Choroid plexus epithelial cell (primary cell): Measurements from ENCODE around the gene RAB29.

ENCODE experiments used
- DNase-seq: peaks from one replicate; pipeline ENCODE4 v3.0.0-alpha.2; 2010; ENCODE audit warnings: low read depth
- H3K4me3 ChIP-seq: 2 replicates; pipeline ENCODE4 v1.5.1; 2011; ENCODE audit warnings: low read depth, mild to moderate bottlenecking, control low read depth, low read length, moderate library complexity
- TF ChIP-seq, protein P1 (sequence below): conservative IDR thresholded peaks from 2 replicates; pipeline ENCODE4 v1.5.1; 2011; ENCODE audit warnings: low read depth, mild to moderate bottlenecking, control low read depth, inconsistent platforms, low read length, moderate library complexity

Gene RAB29

DNA sequence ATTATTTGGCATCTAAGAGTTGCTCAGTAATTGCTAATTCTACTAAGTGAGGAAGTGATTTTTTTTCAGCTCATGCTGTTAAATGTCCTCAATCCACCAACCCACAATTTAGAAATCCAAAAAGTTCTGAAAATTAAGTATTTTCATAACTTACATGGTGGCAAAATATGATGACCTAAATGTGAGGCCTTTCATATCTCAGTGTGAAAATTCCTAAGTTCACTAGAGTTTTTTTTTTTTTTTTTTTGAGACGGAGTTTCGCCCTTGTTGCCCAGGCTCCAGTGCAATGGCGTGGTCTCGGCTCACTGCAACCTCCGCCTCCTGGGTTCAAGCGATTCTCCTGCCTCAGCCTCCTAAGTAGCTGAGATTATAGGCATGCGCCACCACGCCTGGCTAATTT, 30.9 kb downstream of the RAB29 start:
- TF ChIP-seq, protein P1, sequence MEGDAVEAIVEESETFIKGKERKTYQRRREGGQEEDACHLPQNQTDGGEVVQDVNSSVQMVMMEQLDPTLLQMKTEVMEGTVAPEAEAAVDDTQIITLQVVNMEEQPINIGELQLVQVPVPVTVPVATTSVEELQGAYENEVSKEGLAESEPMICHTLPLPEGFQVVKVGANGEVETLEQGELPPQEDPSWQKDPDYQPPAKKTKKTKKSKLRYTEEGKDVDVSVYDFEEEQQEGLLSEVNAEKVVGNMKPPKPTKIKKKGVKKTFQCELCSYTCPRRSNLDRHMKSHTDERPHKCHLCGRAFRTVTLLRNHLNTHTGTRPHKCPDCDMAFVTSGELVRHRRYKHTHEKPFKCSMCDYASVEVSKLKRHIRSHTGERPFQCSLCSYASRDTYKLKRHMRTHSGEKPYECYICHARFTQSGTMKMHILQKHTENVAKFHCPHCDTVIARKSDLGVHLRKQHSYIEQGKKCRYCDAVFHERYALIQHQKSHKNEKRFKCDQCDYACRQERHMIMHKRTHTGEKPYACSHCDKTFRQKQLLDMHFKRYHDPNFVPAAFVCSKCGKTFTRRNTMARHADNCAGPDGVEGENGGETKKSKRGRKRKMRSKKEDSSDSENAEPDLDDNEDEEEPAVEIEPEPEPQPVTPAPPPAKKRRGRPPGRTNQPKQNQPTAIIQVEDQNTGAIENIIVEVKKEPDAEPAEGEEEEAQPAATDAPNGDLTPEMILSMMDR: no peak

DNA sequence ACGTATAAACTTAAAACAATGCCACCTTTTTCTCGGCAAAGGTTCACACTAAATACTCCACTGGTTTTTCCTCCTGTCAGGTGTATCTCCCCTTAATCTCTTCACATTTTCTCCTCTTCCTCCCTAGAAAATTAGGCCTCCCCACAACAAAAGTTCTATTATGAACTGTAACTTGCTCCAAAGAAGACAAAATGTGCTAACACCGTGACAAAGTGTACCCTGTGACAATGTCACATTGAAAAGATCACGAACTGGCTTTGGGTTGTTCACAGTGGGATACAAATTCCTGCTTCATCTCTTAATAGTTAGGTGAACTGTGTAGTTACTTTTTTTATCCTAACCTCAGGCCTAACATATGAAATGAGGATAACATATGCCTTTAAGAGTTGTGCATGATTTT, 31.3 kb downstream of the RAB29 start:
- DNase-seq: no peak
- TF ChIP-seq, protein P1: no peak

More for the DNA sequence above, 30.9 kb downstream of the RAB29 start:
- DNase-seq: no peak
- H3K4me3 ChIP-seq: no peak overlapping the region

DNA sequence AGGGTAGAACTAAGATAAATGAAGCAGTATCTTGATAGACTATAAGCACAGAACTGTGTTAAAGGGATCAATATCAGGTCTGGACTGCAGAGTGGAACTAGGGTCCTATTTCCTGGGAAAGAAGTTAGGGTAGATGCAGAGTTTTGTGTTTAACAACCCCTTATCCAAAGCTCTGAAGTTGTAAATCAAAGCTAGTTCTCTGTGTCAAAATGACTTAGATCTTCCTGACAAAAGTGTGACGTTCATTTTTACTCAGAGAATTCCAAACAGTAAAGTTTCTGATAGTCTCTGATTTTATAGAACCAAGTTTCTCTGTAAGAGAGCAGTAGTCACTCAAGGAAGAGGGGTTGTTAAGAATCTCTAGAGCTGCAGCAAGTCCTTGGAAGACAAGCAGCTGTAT, 33.6 kb downstream of the RAB29 start:
- no peak overlapping the region for H3K4me3 ChIP-seq
- TF ChIP-seq, protein P1: no peak
- DNase-seq: no peak

More for the DNA sequence above, 31.3 kb downstream of the RAB29 start:
- H3K4me3 ChIP-seq: no peak overlapping the region

DNA sequence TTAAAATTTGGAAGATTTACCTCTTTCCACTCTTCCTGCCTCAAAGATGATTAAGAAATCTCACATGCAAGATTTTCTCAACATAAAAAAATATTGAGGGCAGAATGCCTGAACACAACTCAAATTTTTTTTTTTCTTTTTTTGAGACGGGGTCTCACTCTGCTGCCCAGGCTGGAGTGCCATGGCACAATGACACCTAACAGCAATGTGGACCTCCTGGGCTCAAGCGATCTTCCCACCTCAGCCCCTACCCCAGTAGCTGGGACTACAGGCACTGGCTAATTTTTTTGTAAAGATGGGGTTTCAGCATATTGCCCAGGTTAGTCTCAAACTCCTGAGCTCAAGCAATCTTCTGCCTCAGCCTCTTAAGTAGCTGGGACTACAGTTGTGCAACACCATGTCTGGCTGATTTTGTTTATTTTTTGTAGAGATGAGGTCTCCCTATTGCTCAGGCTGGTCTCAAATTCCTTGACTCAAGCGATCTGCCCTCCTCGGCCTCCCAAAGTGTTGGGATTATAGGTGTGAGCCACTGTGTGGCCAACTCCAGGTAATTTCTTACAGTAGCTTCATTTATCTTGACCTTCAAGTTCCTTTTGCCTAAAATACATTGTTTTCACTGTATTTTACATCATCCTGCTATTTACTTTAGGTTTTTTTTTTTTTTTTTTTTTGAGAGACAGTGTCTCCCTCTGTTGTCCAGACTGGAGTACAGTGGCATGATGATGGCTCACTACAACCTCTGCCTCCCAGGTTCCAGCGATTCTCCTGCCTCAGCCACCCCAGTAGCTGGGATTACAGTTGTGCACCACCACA, 35.7 kb downstream of the RAB29 start:
- no peak overlapping the region for H3K4me3 ChIP-seq
- TF ChIP-seq, protein P1: peak; percentile 50
- DNase-seq: peak; percentile 92

DNA sequence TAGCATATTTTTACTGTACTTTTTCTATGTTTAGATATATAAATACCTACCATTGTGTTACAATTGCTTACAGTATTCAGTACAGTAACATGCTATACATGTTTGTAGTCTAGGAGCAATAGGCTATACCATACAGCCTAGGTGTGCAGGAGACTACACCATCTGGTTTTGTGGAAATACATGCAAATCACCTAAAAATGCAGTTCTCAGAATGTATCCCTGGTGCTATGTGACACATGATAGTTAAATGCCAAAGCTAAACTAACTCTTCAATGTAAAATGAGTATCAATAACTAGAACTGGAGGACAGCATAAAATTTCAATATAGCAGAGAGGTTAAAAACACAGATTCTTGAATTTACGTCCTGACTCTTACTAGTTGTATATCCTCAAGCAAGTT, 40.1 kb downstream of the RAB29 start:
- no peak overlapping the region for H3K4me3 ChIP-seq
- TF ChIP-seq, protein P1: no peak
- no peak for DNase-seq

DNA sequence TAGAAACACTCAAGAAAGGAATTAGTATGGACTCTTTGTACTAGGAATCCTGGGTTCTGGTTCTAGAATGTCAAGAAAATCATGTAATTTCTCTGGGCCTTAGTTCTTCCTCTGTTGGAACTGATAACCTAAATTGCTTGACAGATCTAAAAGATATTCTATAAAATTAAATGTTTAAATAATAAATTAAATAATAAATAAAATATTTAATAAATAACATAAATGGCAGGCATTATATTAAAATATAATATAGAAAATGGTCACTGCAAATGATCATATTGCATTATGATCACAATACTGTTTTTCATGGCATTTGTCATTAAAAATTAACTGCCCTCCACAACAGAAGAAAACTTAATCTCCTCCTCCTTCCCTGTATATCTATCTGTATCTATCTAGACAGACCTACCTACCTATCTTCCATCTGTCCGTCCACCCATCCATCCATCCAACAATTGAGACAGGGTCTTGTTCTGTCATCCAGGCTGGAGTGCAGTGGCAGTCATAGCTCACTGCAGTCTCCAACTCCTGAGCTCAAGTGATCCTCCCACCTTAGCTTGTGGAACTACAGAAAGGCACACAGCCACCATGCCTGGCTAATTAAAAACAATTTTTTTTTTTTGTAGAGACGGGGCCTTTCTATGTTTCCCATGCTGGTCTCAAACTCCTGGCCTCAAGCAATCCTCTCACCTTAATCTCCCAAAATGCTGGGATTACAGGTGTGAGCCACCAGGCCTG, 41.7 kb downstream of the RAB29 start:
- H3K4me3 ChIP-seq: no peak overlapping the region
- DNase-seq: no peak
- TF ChIP-seq, protein P1: no peak
